WTC11 (cell line): Measurements from ENCODE around the gene RHBDL1. TPM values are rescaled to one million over a fixed set of nuclear protein-coding genes. Genes with fewer than 3 reads are reported as not detected.

ENCODE experiments used
- ATAC-seq: fragments of 200-7000 bp; cut with Tn5 transposase; 2 replicates; pipeline ENCODE4 v1.10.0; 2021; ENCODE audit warnings: mild to moderate bottlenecking, moderate library complexity
- CTCF ChIA-PET: fragments of 300-600 bp; sonication (Branson Sonifier 250); formaldehyde crosslinking; loops from one replicate; lab custom pipeline; 2021; ENCODE audit warnings: antibody characterized with exemption; lab: Charles Lee
- POLR2A ChIA-PET: fragments of 350-600 bp; sonication (Branson Sonifier 250); formaldehyde crosslinking; loops from one replicate; lab custom pipeline; 2021; ENCODE audit warnings: antibody characterized with exemption; lab: Charles Lee
- DNase-seq: peaks from one replicate; pipeline ENCODE4 v3.0.0; 2021; ENCODE audit warnings: low spot score
- H3K27ac Mint-ChIP-seq: 2 replicates; pipeline ENCODE4 v1.8.0; 2021; ENCODE audit warnings: mixed read lengths
- H3K27me3 Mint-ChIP-seq: 2 replicates; pipeline ENCODE4 v1.8.0; 2021; ENCODE audit warnings: low read depth, mild to moderate bottlenecking, moderate library complexity, mixed read lengths
- H3K36me3 Mint-ChIP-seq: 2 replicates; pipeline ENCODE4 v1.8.0; 2021; ENCODE audit warnings: mixed read lengths
- H3K4me1 Mint-ChIP-seq: 2 replicates; pipeline ENCODE4 v1.8.0; 2022; ENCODE audit warnings: mixed read lengths
- H3K4me3 Mint-ChIP-seq: 2 replicates; pipeline ENCODE4 v1.8.0; 2021; ENCODE audit warnings: mild to moderate bottlenecking, moderate library complexity, mixed read lengths
- H3K9me3 Mint-ChIP-seq: 2 replicates; pipeline ENCODE4 v1.8.0; 2021; ENCODE audit warnings: mixed read lengths
- EMX1 ChIP-seq: fragments of 250-450 bp; sonication (Bioruptor Pico); IDR thresholded peaks from 2 replicates; pipeline ENCODE4 v1.8.0; 2021; ENCODE audit warnings: mild to moderate bottlenecking
- FOXK1 ChIP-seq: sonication (generic); formaldehyde crosslinking; IDR thresholded peaks from 2 replicates; pipeline ENCODE4 v1.8.0; 2022; ENCODE audit warnings: mild to moderate bottlenecking, moderate library complexity, missing genetic modification reagents
- FOXP1 ChIP-seq: sonication (generic); formaldehyde crosslinking; IDR thresholded peaks from 2 replicates; pipeline ENCODE4 v1.8.0; 2022; ENCODE audit warnings: missing genetic modification reagents, mild to moderate bottlenecking, moderate library complexity, borderline replicate concordance
- GRHL2 ChIP-seq: fragments of 250-450 bp; sonication (Bioruptor Pico); IDR thresholded peaks from 2 replicates; pipeline ENCODE4 v1.8.0; 2022; ENCODE audit warnings: mild to moderate bottlenecking, moderate library complexity; ENCODE audit not compliant: insufficient replicate concordance, severe bottlenecking
- GTF2I ChIP-seq: fragments of 250-450 bp; sonication (Bioruptor Pico); conservative IDR thresholded peaks from 2 replicates; pipeline ENCODE4 v1.4.0; 2021; ENCODE audit warnings: mild to moderate bottlenecking
- PRRX2 ChIP-seq: fragments of 250-450 bp; sonication (Bioruptor Pico); IDR thresholded peaks from 2 replicates; pipeline ENCODE4 v1.8.0; 2021; ENCODE audit warnings: mild to moderate bottlenecking
- RORB ChIP-seq: fragments of 250-450 bp; sonication (Bioruptor Pico); IDR thresholded peaks from 2 replicates; pipeline ENCODE4 v1.9.0; 2021; ENCODE audit warnings: mild to moderate bottlenecking
- TEAD1 ChIP-seq: sonication (generic); formaldehyde crosslinking; IDR thresholded peaks from 2 replicates; pipeline ENCODE4 v1.8.0; 2022; ENCODE audit warnings: mild to moderate bottlenecking, missing genetic modification reagents
- ZNF263 ChIP-seq: sonication (generic); formaldehyde crosslinking; IDR thresholded peaks from 2 replicates; pipeline ENCODE4 v1.8.1; 2022; ENCODE audit warnings: low read depth, mild to moderate bottlenecking, moderate library complexity, missing genetic modification reagents
- ZNF416 ChIP-seq: fragments of 250-450 bp; sonication (Bioruptor Pico); IDR thresholded peaks from 2 replicates; pipeline ENCODE4 v1.9.0; 2021; ENCODE audit warnings: mild to moderate bottlenecking, inconsistent platforms
- total RNA-seq: library from RNA; stranded (reverse); gene quantifications from 3 replicates; pipeline ENCODE4 v1.2.3, GENCODE V29; 2021
- TF ChIP-seq, protein P1 (sequence below): sonication (generic); formaldehyde crosslinking; IDR thresholded peaks from 2 replicates; pipeline ENCODE4 v1.8.1; 2022; ENCODE audit warnings: missing genetic modification reagents, borderline replicate concordance
- TF ChIP-seq, protein P2 (sequence below): fragments of 250-450 bp; sonication (Bioruptor Pico); IDR thresholded peaks from 2 replicates; pipeline ENCODE4 v1.9.0; 2021; ENCODE audit warnings: moderate library complexity, mild to moderate bottlenecking, inconsistent platforms, borderline replicate concordance
- TF ChIP-seq, protein P3 (sequence below): sonication (generic); formaldehyde crosslinking; IDR thresholded peaks from 2 replicates; pipeline ENCODE4 v1.8.1; 2022; ENCODE audit warnings: low read depth, mild to moderate bottlenecking, moderate library complexity, missing genetic modification reagents, borderline replicate concordance
- TF ChIP-seq, protein P4 (sequence below): sonication (generic); formaldehyde crosslinking; IDR thresholded peaks from 2 replicates; pipeline ENCODE4 v1.8.0; 2022; ENCODE audit warnings: mild to moderate bottlenecking, missing genetic modification reagents
- TF ChIP-seq, protein P5 (sequence below): sonication (generic); formaldehyde crosslinking; IDR thresholded peaks from 2 replicates; pipeline ENCODE4 v1.8.1; 2023; ENCODE audit warnings: mild to moderate bottlenecking, missing genetic modification reagents, borderline replicate concordance
- TF ChIP-seq, protein P6 (sequence below): sonication (generic); formaldehyde crosslinking; IDR thresholded peaks from 2 replicates; pipeline ENCODE4 v1.8.1; 2023; ENCODE audit warnings: mild to moderate bottlenecking, missing genetic modification reagents

Gene RHBDL1
- total RNA-seq, 1 experiment from 2014 or later, result 8.2 TPM

DNA sequence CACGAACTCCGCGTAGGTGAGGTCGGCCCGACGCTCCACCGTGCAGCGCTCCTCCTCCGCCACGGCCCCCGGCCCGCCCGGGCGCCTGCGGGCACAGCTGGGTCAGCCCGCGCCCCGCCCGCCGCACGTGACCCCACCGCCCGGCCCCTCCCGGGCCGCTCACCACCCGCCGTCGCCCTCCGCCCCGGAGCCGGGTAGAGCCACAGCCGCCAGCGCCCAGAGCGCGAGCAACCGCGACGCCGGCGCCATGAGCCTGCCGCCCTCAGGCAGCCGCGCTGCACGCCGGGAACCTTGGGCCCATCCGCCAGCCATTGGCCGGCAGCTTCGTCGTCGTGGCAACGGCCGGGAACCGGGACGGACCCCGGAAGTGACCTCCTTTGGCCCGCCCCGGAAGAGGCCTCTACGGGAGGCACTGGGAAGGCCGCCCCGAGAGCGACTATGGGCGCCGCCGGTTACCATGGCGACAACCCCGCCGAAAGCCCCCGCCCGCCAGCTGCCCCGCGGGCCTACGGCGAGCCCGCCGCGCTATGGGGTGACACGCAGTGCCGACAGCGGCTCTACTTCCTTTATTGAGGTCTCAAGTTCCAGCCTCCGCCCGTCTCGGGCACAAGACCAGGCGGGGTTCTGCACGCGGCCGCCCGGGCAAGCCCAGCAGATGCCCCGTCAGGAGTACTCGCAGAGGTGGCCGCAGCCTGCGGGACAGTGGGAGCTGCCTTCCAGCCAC, 8.8 kb downstream of the RHBDL1 start, which contains the start of gene JMJD8 (continued):
- TF ChIP-seq, protein P1, sequence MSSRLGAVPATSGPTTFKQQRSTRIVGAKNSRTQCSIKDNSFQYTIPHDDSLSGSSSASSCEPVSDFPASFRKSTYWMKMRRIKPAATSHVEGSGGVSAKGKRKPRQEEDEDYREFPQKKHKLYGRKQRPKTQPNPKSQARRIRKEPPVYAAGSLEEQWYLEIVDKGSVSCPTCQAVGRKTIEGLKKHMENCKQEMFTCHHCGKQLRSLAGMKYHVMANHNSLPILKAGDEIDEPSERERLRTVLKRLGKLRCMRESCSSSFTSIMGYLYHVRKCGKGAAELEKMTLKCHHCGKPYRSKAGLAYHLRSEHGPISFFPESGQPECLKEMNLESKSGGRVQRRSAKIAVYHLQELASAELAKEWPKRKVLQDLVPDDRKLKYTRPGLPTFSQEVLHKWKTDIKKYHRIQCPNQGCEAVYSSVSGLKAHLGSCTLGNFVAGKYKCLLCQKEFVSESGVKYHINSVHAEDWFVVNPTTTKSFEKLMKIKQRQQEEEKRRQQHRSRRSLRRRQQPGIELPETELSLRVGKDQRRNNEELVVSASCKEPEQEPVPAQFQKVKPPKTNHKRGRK (CRISPR knock-in tag), result no peak
- TF ChIP-seq FOXP1, result peak; percentile 57; the same call in 1 of the 2 replicates

DNA sequence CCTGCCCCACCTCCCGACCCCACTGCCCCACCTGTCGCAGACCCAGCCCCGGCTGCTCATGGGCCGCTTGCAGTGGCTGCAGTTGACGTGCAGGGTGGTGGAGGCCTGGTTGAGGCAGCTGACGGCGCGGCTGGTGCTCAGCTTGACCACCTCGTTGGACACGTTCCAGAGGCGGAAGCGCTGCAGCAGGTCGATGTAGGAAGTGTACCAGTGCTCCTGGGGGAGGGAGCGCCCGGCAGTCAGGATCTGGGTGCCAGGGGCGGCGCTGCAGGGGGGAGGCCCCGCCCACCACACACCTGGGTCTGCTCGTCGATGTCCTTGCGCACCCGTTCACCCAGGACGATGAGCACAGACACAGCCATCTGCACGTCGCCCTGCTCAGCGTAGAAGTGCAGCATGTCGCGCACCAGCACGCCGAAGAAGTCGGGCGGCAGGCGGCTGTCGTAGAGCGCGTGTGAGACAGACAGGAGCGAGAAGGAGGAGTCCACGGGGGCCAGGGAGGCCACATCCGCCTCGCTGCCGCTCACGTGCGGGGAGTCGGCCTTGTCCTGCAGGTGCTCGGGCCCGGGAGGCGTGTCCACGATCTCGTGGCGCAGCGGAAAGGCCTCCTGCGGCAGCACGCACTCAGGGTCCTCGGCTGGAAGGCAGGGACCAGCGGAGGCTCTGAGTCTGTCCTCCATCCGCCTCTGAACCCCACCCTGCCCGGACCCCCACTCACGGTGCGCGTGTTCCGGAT, 9.7 kb downstream of the RHBDL1 start:
- H3K9me3 Mint-ChIP-seq, result no peaks in the 10 kb centered on the region
- no peak for DNase-seq
- POLR2A ChIA-PET, result interaction anchor here (1.6 kb wide), 1 partner anchor 10 kb away, joined by 6 read pairs; no protein-coding TSS in a partner anchor
- no peak overlapping the region for H3K4me3 Mint-ChIP-seq
- peaks cover 25% of the 10 kb centered on the region for H3K36me3 Mint-ChIP-seq
- no peaks in the 10 kb centered on the region for H3K27me3 Mint-ChIP-seq
- no peak for TF ChIP-seq FOXK1 (CRISPR knock-in tag)
- TF ChIP-seq, protein P2, sequence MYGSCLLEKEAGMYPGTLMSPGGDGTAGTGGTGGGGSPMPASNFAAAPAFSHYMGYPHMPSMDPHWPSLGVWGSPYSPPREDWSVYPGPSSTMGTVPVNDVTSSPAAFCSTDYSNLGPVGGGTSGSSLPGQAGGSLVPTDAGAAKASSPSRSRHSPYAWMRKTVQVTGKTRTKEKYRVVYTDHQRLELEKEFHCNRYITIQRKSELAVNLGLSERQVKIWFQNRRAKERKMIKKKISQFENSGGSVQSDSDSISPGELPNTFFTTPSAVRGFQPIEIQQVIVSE, result no peak
- no peak for TF ChIP-seq ZNF263
- no peak for TF ChIP-seq ZNF416 (CRISPR knock-in tag)
- TF ChIP-seq, protein P3, sequence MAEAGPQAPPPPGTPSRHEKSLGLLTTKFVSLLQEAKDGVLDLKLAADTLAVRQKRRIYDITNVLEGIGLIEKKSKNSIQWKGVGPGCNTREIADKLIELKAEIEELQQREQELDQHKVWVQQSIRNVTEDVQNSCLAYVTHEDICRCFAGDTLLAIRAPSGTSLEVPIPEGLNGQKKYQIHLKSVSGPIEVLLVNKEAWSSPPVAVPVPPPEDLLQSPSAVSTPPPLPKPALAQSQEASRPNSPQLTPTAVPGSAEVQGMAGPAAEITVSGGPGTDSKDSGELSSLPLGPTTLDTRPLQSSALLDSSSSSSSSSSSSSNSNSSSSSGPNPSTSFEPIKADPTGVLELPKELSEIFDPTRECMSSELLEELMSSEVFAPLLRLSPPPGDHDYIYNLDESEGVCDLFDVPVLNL, result no peak
- TF ChIP-seq GTF2I (CRISPR knock-in tag), result no peak
- no peak for TF ChIP-seq RORB (CRISPR knock-in tag)
- no peak for TF ChIP-seq TEAD1 (CRISPR knock-in tag)
- TF ChIP-seq, protein P4, sequence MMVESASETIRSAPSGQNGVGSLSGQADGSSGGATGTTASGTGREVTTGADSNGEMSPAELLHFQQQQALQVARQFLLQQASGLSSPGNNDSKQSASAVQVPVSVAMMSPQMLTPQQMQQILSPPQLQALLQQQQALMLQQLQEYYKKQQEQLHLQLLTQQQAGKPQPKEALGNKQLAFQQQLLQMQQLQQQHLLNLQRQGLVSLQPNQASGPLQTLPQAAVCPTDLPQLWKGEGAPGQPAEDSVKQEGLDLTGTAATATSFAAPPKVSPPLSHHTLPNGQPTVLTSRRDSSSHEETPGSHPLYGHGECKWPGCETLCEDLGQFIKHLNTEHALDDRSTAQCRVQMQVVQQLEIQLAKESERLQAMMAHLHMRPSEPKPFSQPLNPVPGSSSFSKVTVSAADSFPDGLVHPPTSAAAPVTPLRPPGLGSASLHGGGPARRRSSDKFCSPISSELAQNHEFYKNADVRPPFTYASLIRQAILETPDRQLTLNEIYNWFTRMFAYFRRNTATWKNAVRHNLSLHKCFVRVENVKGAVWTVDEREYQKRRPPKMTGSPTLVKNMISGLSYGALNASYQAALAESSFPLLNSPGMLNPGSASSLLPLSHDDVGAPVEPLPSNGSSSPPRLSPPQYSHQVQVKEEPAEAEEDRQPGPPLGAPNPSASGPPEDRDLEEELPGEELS (CRISPR knock-in tag), result no peak
- TF ChIP-seq, protein P5, sequence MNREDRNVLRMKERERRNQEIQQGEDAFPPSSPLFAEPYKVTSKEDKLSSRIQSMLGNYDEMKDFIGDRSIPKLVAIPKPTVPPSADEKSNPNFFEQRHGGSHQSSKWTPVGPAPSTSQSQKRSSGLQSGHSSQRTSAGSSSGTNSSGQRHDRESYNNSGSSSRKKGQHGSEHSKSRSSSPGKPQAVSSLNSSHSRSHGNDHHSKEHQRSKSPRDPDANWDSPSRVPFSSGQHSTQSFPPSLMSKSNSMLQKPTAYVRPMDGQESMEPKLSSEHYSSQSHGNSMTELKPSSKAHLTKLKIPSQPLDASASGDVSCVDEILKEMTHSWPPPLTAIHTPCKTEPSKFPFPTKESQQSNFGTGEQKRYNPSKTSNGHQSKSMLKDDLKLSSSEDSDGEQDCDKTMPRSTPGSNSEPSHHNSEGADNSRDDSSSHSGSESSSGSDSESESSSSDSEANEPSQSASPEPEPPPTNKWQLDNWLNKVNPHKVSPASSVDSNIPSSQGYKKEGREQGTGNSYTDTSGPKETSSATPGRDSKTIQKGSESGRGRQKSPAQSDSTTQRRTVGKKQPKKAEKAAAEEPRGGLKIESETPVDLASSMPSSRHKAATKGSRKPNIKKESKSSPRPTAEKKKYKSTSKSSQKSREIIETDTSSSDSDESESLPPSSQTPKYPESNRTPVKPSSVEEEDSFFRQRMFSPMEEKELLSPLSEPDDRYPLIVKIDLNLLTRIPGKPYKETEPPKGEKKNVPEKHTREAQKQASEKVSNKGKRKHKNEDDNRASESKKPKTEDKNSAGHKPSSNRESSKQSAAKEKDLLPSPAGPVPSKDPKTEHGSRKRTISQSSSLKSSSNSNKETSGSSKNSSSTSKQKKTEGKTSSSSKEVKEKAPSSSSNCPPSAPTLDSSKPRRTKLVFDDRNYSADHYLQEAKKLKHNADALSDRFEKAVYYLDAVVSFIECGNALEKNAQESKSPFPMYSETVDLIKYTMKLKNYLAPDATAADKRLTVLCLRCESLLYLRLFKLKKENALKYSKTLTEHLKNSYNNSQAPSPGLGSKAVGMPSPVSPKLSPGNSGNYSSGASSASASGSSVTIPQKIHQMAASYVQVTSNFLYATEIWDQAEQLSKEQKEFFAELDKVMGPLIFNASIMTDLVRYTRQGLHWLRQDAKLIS, result no peak
- TF ChIP-seq, protein P6, sequence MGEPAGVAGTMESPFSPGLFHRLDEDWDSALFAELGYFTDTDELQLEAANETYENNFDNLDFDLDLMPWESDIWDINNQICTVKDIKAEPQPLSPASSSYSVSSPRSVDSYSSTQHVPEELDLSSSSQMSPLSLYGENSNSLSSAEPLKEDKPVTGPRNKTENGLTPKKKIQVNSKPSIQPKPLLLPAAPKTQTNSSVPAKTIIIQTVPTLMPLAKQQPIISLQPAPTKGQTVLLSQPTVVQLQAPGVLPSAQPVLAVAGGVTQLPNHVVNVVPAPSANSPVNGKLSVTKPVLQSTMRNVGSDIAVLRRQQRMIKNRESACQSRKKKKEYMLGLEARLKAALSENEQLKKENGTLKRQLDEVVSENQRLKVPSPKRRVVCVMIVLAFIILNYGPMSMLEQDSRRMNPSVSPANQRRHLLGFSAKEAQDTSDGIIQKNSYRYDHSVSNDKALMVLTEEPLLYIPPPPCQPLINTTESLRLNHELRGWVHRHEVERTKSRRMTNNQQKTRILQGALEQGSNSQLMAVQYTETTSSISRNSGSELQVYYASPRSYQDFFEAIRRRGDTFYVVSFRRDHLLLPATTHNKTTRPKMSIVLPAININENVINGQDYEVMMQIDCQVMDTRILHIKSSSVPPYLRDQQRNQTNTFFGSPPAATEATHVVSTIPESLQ (CRISPR knock-in tag), result no peak
- TF ChIP-seq GRHL2 (CRISPR knock-in tag), result no peak
- TF ChIP-seq EMX1, result no peak
- TF ChIP-seq PRRX2 (CRISPR knock-in tag), result no peak
- TF ChIP-seq, all 79 proteins: peak for 0
- no peak for ATAC-seq
- Mint-ChIP-seq H3K27ac (no peak overlapping the region), H3K4me1 (peaks cover 20% of the 10 kb centered on the region)
- CTCF ChIA-PET, result interaction anchor here (0.6 to 1.7 kb wide), 5 partner anchors 10 to 110 kb away, joined by 3 to 8 read pairs (median 3); partner anchors contain the start of gene RHBDL1
